Mesendoderm (in vitro differentiated cells): ENCODE results near the gene PARD3.

ENCODE experiments used
- DNase-seq: peaks from one replicate; pipeline ENCODE4 v3.0.0; 2013
- H2AK5ac ChIP-seq: 2 replicates; pipeline ENCODE4 v1.6.1; 2013; ENCODE audit warnings: low read length, inconsistent platforms
- H2BK120ac ChIP-seq: 2 replicates; pipeline ENCODE4 v1.6.1; 2013; ENCODE audit warnings: low read depth, mild to moderate bottlenecking, low read length, moderate library complexity, mixed read lengths
- H2BK15ac ChIP-seq: replicated peaks from 2 replicates; pipeline ENCODE4 v1.6.1; 2013; ENCODE audit warnings: low read depth, mild to moderate bottlenecking, moderate library complexity
- H2BK5ac ChIP-seq: 2 replicates; pipeline ENCODE4 v1.6.1; 2013; ENCODE audit warnings: low read length, inconsistent platforms
- H3K18ac ChIP-seq: 2 replicates; pipeline ENCODE4 v1.6.1; 2013; ENCODE audit warnings: mild to moderate bottlenecking, low read length, mixed read lengths
- H3K23ac ChIP-seq: one replicate; pipeline ENCODE4 v1.6.1; 2013; ENCODE audit warnings: low read length
- H3K27ac ChIP-seq: 2 replicates; pipeline ENCODE4 v1.5.1; 2013; ENCODE audit warnings: low read depth, mild to moderate bottlenecking, inconsistent platforms, low read length, moderate library complexity
- H3K27me3 ChIP-seq: 2 replicates; pipeline ENCODE4 v1.6.1; 2013; ENCODE audit warnings: low read length, control low read depth, mild to moderate bottlenecking, inconsistent platforms; ENCODE audit not compliant: insufficient read depth, poor library complexity
- H3K36me3 ChIP-seq: 2 replicates; pipeline ENCODE4 v1.6.1; 2013; ENCODE audit warnings: low read length, inconsistent platforms; ENCODE audit not compliant: control insufficient read depth, insufficient read depth
- H3K4ac ChIP-seq: one replicate; pipeline ENCODE4 v1.6.1; 2013; ENCODE audit warnings: low read depth, mild to moderate bottlenecking, low read length, moderate library complexity
- H3K4me1 ChIP-seq: 2 replicates; pipeline ENCODE4 v1.6.1; 2013; ENCODE audit warnings: low read depth, low read length, inconsistent platforms; ENCODE audit not compliant: control insufficient read depth
- H3K4me2 ChIP-seq: 2 replicates; pipeline ENCODE4 v1.6.1; 2013; ENCODE audit warnings: low read length
- H3K4me3 ChIP-seq: 2 replicates; pipeline ENCODE4 v1.5.1; 2013; ENCODE audit warnings: mild to moderate bottlenecking, low read length
- H3K56ac ChIP-seq: one replicate; pipeline ENCODE4 v1.6.1; 2013; ENCODE audit warnings: low read length
- H3K79me1 ChIP-seq: 2 replicates; pipeline ENCODE4 v1.6.1; 2013; ENCODE audit warnings: low read length, inconsistent platforms
- H3K79me2 ChIP-seq: 2 replicates; pipeline ENCODE4 v1.6.1; 2013; ENCODE audit warnings: mild to moderate bottlenecking, low read length; ENCODE audit not compliant: control insufficient read depth, insufficient read depth
- H3K9ac ChIP-seq: 2 replicates; pipeline ENCODE4 v1.6.1; 2013; ENCODE audit warnings: low read length, inconsistent platforms
- H4K5ac ChIP-seq: one replicate; pipeline ENCODE4 v1.6.1; 2013; ENCODE audit warnings: low read length
- H4K8ac ChIP-seq: one replicate; pipeline ENCODE4 v1.6.1; 2013; ENCODE audit warnings: low read depth, mild to moderate bottlenecking, control low read depth, low read length, moderate library complexity
- WGBS: extraction: QIAGEN DNeasy Blood & Tissue Kit; methylation state at CpG from one replicate; pipeline ENCODE4 v1.1.7; 2013; ENCODE audit warnings: low lambda C conversion rate, missing lambda C conversion rate; ENCODE audit not compliant: insufficient coverage; ENCODE audit errors: extremely low coverage; 5-methylcytosine and 5-hydroxymethylcytosine counted together

The PARD3 gene

DNA sequence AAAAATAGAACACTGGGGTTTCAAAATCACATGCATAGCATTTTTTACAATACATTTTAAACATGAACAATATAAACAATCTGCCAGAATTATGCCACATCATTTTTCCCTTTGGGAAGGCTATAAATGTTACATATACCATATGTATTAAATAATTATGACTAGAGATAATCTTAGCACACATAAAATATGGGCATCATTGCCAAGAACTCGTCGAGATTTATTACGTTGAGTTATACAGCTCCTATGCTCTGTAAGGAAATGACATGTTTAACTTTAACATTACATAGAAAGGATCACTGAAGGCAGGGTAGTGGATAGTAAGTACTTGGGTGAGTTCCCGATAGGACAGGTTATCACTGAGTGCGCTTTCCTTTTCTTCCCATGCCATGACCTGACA lies 267.8 kb downstream of the PARD3 start:
- no peak overlapping the region for H2BK120ac ChIP-seq
- no peak overlapping the region for H2AK5ac ChIP-seq
- H3K27me3 ChIP-seq = no peaks in the 10 kb centered on the region
- no peaks in the 10 kb centered on the region for H3K79me2 ChIP-seq
- no peaks in the 10 kb centered on the region for H3K36me3 ChIP-seq
- no peak overlapping the region for H3K4me3 ChIP-seq
- H3K18ac ChIP-seq = no peak overlapping the region
- no peak overlapping the region for H3K4ac ChIP-seq
- no peak overlapping the region for H3K23ac ChIP-seq
- no peak overlapping the region for H3K4me2 ChIP-seq
- DNase-seq = no peak
- no peak overlapping the region for H3K56ac ChIP-seq
- no peak overlapping the region for H4K5ac ChIP-seq
- H3K79me1 ChIP-seq = peaks cover 4% of the 10 kb centered on the region
- H3K4me1 ChIP-seq = no peaks in the 10 kb centered on the region
- no peak overlapping the region for H2BK15ac ChIP-seq
- no peak overlapping the region for H3K27ac ChIP-seq
- no peak overlapping the region for H2BK5ac ChIP-seq
- no peak overlapping the region for H3K9ac ChIP-seq
- H4K8ac ChIP-seq = no peak overlapping the region
- no CpG with 5 or more reads among the region's 5 CpGs for WGBS

DNA sequence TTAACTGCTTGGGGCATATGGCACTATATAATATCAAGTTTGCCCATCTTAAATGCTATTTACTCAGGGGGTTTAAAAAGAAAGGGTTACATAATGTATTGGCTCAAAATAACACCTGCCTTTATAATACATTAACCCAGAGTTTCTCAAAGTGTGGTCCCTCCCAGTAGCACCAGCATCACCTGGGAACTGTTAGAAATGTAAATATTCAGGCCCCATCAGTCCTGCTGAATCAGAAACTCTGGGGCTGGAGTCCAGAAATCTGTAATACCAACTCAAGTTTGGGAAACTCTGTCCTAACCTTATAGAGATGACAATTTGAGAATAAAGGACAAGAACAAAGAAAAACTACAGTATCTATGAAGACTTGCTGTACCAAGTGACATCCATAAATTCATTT lies 270.7 kb downstream of the PARD3 start:
- no peaks in the 10 kb centered on the region for H3K27me3 ChIP-seq
- H4K8ac ChIP-seq = no peak overlapping the region
- H2AK5ac ChIP-seq = no peak overlapping the region
- no peak overlapping the region for H2BK15ac ChIP-seq
- no peak overlapping the region for H3K27ac ChIP-seq
- no peak overlapping the region for H2BK5ac ChIP-seq
- H3K4me3 ChIP-seq = no peak overlapping the region
- peak overlapping the region; percentile 36 for H3K4ac ChIP-seq
- no peak overlapping the region for H3K56ac ChIP-seq
- H3K79me2 ChIP-seq = peaks cover 4% of the 10 kb centered on the region
- H3K36me3 ChIP-seq = no peaks in the 10 kb centered on the region
- peaks cover 2% of the 10 kb centered on the region for H3K79me1 ChIP-seq
- H2BK120ac ChIP-seq = no peak overlapping the region
- no peak overlapping the region for H4K5ac ChIP-seq
- no peak overlapping the region for H3K9ac ChIP-seq
- no peak overlapping the region for H3K23ac ChIP-seq
- DNase-seq = no peak
- H3K4me2 ChIP-seq = no peak overlapping the region
- H3K18ac ChIP-seq = no peak overlapping the region
- H3K4me1 ChIP-seq = peaks cover 3% of the 10 kb centered on the region

DNA sequence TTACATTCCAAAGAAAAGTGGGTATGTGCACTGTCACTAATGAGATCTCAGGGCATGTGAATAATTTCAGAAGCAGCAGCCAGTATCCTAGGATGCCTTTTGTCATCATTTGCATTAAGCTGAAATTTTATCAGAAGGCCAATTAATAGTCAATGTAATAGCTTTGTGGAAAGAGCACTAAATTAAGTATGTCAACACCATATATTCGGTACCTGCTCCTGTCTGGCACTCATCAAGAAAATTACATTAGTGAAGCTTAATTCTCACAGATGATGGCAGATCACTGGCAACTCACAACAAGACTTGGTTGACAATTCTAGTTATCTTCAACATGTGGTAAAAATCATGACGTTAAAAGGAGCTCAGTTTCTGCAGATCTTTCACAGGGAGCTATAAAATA lies 271.4 kb downstream of the PARD3 start:
- no peak overlapping the region for H3K23ac ChIP-seq
- H3K4me3 ChIP-seq = no peak overlapping the region
- no peaks in the 10 kb centered on the region for H3K36me3 ChIP-seq
- H2BK15ac ChIP-seq = no peak overlapping the region
- H4K5ac ChIP-seq = no peak overlapping the region
- H3K79me1 ChIP-seq = peaks cover 2% of the 10 kb centered on the region
- H3K18ac ChIP-seq = no peak overlapping the region
- H3K4me1 ChIP-seq = peaks cover 3% of the 10 kb centered on the region
- H3K9ac ChIP-seq = no peak overlapping the region
- no peak overlapping the region for H2AK5ac ChIP-seq
- no peak overlapping the region for H3K4me2 ChIP-seq
- no peak overlapping the region for H2BK5ac ChIP-seq
- no peak for DNase-seq
- peaks cover 4% of the 10 kb centered on the region for H3K79me2 ChIP-seq
- H3K27ac ChIP-seq = no peak overlapping the region
- no peak overlapping the region for H3K4ac ChIP-seq
- no peaks in the 10 kb centered on the region for H3K27me3 ChIP-seq
- no peak overlapping the region for H2BK120ac ChIP-seq
- H3K56ac ChIP-seq = no peak overlapping the region
- H4K8ac ChIP-seq = no peak overlapping the region
- no CpG with 5 or more reads among the region's 2 CpGs for WGBS

DNA sequence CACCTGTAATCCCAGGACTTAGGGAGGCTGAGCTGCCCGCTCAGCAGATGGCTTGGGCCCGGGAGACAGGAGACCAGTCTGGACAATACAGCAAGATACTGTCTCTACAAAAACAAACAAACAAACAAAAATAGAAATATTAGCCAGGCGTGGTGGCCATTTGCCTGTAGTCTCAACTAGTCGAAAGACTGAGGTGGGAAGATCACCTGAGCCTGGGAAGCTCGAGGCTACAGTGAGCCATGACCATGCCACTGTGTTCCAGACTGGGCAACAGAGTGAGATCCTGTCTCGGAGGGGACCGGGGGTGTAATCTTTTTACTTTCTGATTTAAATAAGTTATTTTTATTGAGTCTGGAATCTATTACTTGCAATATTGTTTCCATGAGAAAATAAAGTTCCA lies 274.6 kb downstream of the PARD3 start:
- H3K36me3 ChIP-seq = no peaks in the 10 kb centered on the region
- H3K4me1 ChIP-seq = peaks cover 9% of the 10 kb centered on the region
- H3K4me2 ChIP-seq = no peak overlapping the region
- H3K4ac ChIP-seq = no peak overlapping the region
- H2BK120ac ChIP-seq = no peak overlapping the region
- H2BK15ac ChIP-seq = no peak overlapping the region
- H3K23ac ChIP-seq = no peak overlapping the region
- H3K79me1 ChIP-seq = peaks cover 11% of the 10 kb centered on the region
- no peak overlapping the region for H3K9ac ChIP-seq
- H3K18ac ChIP-seq = peak overlapping the region; percentile 80
- no peak overlapping the region for H4K5ac ChIP-seq
- no peak for DNase-seq
- no peak overlapping the region for H3K56ac ChIP-seq
- no peak overlapping the region for H2AK5ac ChIP-seq
- H3K27ac ChIP-seq = no peak overlapping the region
- H4K8ac ChIP-seq = no peak overlapping the region
- H2BK5ac ChIP-seq = no peak overlapping the region
- H3K79me2 ChIP-seq = peaks cover 8% of the 10 kb centered on the region
- no CpG with 5 or more reads among the region's 7 CpGs for WGBS
- no peaks in the 10 kb centered on the region for H3K27me3 ChIP-seq
- no peak overlapping the region for H3K4me3 ChIP-seq

DNA sequence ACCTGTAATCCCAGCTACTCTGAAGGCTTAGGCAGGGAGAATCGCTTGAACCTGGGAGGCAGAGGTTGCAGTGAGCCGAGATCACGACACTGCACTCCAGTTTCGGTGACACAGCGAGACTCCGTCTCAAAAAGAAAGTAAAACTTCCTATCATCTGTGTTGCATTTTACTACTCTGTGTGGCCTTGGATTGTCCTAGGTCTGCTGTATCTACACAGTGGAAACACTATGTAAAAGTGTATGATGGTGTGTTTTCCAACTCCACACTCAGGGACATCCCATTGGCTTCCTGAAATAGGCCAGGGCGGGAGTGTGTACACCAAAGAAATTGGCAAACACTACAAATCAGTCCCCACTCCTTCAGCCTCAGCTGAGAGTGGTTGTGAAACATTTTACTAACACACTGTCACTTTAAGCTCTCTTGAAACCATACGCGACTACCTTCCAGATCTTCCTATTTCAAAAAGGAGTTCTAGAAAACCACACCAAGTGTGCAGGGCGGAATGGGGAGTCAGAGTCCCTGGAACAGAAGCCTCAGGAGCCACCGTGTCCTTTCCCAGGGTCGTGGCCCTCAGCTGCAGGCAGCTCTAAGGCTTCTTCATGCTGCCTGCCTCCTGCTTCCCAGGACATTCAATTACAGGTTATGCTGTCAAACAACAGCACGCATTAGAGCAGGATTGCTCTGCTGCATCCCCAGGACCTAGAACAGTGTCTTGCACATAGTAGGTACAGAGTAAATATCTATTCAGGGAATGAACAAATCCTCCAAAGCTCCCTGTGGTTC lies 275.4 kb downstream of the PARD3 start:
- H3K4me1 ChIP-seq = peaks cover 9% of the 10 kb centered on the region
- no peak overlapping the region for H3K9ac ChIP-seq
- peaks cover 11% of the 10 kb centered on the region for H3K79me1 ChIP-seq
- peak overlapping the region; percentile 65 for H3K18ac ChIP-seq
- peaks cover 8% of the 10 kb centered on the region for H3K79me2 ChIP-seq
- H2BK120ac ChIP-seq = no peak overlapping the region
- H3K4me2 ChIP-seq = no peak overlapping the region
- no peak overlapping the region for H4K8ac ChIP-seq
- no peak overlapping the region for H3K27ac ChIP-seq
- no peak for DNase-seq
- H4K5ac ChIP-seq = no peak overlapping the region
- no peak overlapping the region for H3K4me3 ChIP-seq
- H2BK5ac ChIP-seq = no peak overlapping the region
- no peak overlapping the region for H2AK5ac ChIP-seq
- no peaks in the 10 kb centered on the region for H3K36me3 ChIP-seq
- no peaks in the 10 kb centered on the region for H3K27me3 ChIP-seq
- no CpG with 5 or more reads among the region's 13 CpGs for WGBS
- H3K4ac ChIP-seq = peak overlapping the region; percentile 49
- no peak overlapping the region for H3K23ac ChIP-seq
- peak overlapping the region; percentile 57 for H2BK15ac ChIP-seq
- H3K56ac ChIP-seq = peak overlapping the region; percentile 50

DNA sequence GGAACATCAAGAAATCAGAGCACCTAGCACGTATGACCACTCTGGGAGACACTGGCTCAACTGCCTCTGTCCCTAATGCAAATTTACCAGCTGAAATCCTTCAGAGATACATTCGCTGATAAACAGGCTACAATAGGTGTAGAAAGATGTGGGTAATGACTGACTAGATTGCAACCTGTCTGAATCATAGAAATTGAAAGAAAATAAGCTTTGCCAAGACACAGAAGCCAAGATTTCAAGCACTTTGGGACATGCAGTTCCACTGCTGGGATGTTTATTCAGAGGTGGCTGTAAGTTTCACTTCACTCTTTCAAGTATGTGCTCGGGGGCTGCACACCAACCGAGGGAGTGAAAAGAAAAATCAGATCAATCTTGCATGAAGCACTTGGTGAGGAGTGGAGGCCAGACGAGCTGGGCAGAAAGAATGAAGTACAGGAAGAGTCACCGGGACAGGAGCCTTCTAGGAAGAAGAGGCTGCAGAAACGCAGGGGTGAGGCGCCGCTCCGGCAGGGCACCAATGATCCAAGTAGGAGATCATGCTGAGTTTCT lies 276.7 kb downstream of the PARD3 start:
- Histone ChIP-seq H4K8ac (no peak overlapping the region), H3K4me3 (no peak overlapping the region), H3K79me2 (peaks cover 8% of the 10 kb centered on the region), H3K56ac (peak overlapping the region; percentile 51), H3K9ac (peak overlapping the region; percentile 14), H2BK5ac (peak overlapping the region; percentile 46), H2BK120ac (peak overlapping the region; percentile 1), H3K4me1 (peaks cover 9% of the 10 kb centered on the region), H3K79me1 (peaks cover 15% of the 10 kb centered on the region), H3K4me2 (no peak overlapping the region), H2AK5ac (no peak overlapping the region), H4K5ac (no peak overlapping the region), H3K23ac (no peak overlapping the region), H2BK15ac (no peak overlapping the region), H3K4ac (no peak overlapping the region), H3K27me3 (no peaks in the 10 kb centered on the region), H3K27ac (peak overlapping the region; percentile 43), H3K18ac (peak overlapping the region; percentile 64), H3K36me3 (no peaks in the 10 kb centered on the region)
- WGBS = no CpG with 5 or more reads among the region's 10 CpGs
- DNase-seq = peak; percentile 64
